SU-DHL-6 (cell line): ENCODE measurements around the gene UBE3C.

Experiments used
- EZH2phosphoT487 ChIP-seq: fragments of 200-600 bp; sonication (generic), shearing (Covaris generic); conservative IDR thresholded peaks from 2 replicates; pipeline ENCODE4 v1.6.1; 2018; ENCODE audit warnings: mild to moderate bottlenecking, antibody characterized with exemption, low read length, moderate library complexity, mixed read lengths
- TF ChIP-seq, protein P1 (sequence below): fragments of 200-600 bp; sonication (generic); IDR thresholded peaks from one replicate; pipeline ENCODE4 v1.5.1; 2017; ENCODE audit warnings: antibody characterized with exemption, mild to moderate bottlenecking, low read length, moderate library complexity; ENCODE audit not compliant: insufficient read depth, poor library complexity, severe bottlenecking

DNA sequence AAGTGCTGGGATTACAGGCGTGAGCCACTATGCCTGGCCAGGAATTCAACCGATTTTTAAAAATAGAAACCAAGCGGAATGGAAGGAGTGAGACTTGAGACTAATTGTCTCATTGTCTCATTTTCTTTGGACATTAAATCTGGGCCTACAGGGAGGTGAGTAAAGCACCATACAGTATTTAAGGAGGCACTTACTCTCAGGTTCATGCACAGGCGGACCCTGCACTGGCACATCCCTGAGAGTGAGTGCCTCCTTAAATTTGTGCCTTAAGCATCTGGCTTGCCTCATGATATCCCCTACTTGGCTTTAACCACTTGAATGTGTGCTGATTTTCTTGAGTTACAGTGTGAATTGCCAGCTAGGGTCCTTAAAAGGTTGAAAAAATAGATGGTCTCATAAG lies 10.6 kb downstream of the UBE3C start:
- TF ChIP-seq, protein P1, sequence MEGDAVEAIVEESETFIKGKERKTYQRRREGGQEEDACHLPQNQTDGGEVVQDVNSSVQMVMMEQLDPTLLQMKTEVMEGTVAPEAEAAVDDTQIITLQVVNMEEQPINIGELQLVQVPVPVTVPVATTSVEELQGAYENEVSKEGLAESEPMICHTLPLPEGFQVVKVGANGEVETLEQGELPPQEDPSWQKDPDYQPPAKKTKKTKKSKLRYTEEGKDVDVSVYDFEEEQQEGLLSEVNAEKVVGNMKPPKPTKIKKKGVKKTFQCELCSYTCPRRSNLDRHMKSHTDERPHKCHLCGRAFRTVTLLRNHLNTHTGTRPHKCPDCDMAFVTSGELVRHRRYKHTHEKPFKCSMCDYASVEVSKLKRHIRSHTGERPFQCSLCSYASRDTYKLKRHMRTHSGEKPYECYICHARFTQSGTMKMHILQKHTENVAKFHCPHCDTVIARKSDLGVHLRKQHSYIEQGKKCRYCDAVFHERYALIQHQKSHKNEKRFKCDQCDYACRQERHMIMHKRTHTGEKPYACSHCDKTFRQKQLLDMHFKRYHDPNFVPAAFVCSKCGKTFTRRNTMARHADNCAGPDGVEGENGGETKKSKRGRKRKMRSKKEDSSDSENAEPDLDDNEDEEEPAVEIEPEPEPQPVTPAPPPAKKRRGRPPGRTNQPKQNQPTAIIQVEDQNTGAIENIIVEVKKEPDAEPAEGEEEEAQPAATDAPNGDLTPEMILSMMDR: no peak
- no peak for TF ChIP-seq EZH2phosphoT487
